ENCODE measurements around the gene PCDH9. TPM values are rescaled to one million over a fixed set of nuclear protein-coding genes. Genes with fewer than 3 reads are reported as not detected.

PCDH9 gene
- total and polyA plus RNA-seq, 2 of the 4 experiments (the other 2 are of a cell fraction): 2.2 to 10.2 TPM

DNA sequence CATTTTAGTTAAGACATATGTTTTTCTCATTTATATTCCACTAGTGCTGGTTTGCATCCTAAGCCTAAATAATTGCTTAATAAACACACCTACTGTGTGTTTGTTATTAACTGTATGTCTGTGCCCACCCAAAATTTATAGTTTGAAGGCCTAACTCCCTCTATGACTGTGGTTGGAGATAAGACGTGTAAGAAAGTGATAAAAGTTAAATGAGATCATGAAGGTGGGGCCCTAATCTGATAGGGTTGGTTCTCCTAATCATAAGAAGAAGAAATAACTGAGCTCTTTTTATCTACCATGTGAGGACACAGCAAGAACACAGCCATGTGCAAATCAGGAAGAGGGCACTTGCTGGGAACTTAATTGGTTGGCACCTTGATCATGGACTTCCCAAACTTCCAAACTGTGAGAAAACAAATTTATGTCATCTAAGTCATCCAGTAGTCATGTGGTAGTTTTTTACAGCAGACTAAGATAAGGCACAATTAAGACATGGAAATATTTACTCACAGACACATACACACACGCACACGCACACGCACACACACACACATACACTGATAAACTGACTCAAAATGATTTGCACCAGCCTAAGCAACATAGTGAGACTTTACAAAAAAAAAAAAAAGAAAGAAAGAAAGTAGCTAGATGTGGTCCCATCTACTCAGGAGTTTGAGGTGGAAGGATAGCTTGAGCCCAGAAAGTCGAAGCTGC lies 662.1 kb downstream of the PCDH9 start:
- H3K4me2 ChIP-seq (ENCODE audit: low read depth, low read length): no peak overlapping the region
- H2AK5ac ChIP-seq (ENCODE audit: low read depth, low read length): no peak overlapping the region
- H3K9me1 ChIP-seq (ENCODE audit: insufficient read depth, low read length): no peaks in the 10 kb centered on the region
- BruUV-seq (replicated peaks): no TSS peak
- ChIA-PET POLR2A (ENCODE audit: unreplicated experiment) (no interaction called here), CTCF (interaction anchor here (0.7 kb wide), 1 partner anchor 12 kb away, joined by 7 read pairs; no protein-coding TSS in a partner anchor)
- H3K23ac ChIP-seq (ENCODE audit: low read depth, low read length): no peak overlapping the region
- H3K14ac ChIP-seq (replicated peaks; ENCODE audit: low read depth, low read length): no peak overlapping the region
- WGBS, 2 experiments (ENCODE audit: extremely low coverage in 2 of 2, insufficient read length in 1 of 2): no CpG with 5 or more reads among the region's 5 CpGs
- no peaks in the 10 kb centered on the region for H3K27me3 ChIP-seq (ENCODE audit: control insufficient read depth, insufficient read depth, low read length)
- no peak overlapping the region for H4K8ac ChIP-seq (ENCODE audit: low read depth in 2 of 2, low read length in 2 of 2)
- no peak overlapping the region for H3K4me3 ChIP-seq (ENCODE audit: insufficient read depth, low read depth, low read length)
- H3K18ac ChIP-seq (ENCODE audit: low read depth, low read length): no peak overlapping the region
- no peak overlapping the region for H3K56ac ChIP-seq (ENCODE audit: extremely low read depth, insufficient read depth, low read length)
- no peak overlapping the region for H2BK20ac ChIP-seq (ENCODE audit: low read depth, low read length)
- H2BK5ac ChIP-seq (ENCODE audit: low read depth, low read length, poor library complexity, severe bottlenecking): no peak overlapping the region
- in situ Hi-C loops (cut with MboI; ENCODE audit: low sequenced_read_pairs): no loop called here
- no peak overlapping the region for H2AFZ ChIP-seq (replicated peaks; ENCODE audit: low read length, poor library complexity)
- intact Hi-C loops (cut with micrococcal nuclease): no loop called here
- no peaks in the 10 kb centered on the region for H3K9me3 ChIP-seq (ENCODE audit: control insufficient read depth, insufficient read depth, low read length)
- H2AK9ac ChIP-seq (replicated peaks; ENCODE audit: low read depth, low read length, poor library complexity): no peak overlapping the region
- no peak overlapping the region for H4K91ac ChIP-seq (ENCODE audit: insufficient read depth, low read depth, low read length)
- no peak overlapping the region for H4K5ac ChIP-seq (ENCODE audit: low read depth, low read length)
- TF ChIP-seq RAD21 (IDR thresholded peaks at IDR 0.05; ENCODE audit: low read length): no peak
- DNase-seq (no peak), ATAC-seq (ENCODE audit: low read depth) (no peak)
- no peak overlapping the region for H3K9ac ChIP-seq (ENCODE audit: low read depth, low read length)
- no peak overlapping the region for H3K4ac ChIP-seq (ENCODE audit: low read depth, low read length)
- H3K27ac ChIP-seq (ENCODE audit: insufficient read depth, low read length): no peak overlapping the region
- dilution Hi-C loops (cut with HindIII; ENCODE audit: low sequenced_read_pairs, unreplicated experiment): no loop called here
- H4K20me1 ChIP-seq (ENCODE audit: insufficient read depth, low read length): no peaks in the 10 kb centered on the region
- no peak overlapping the region for H2BK120ac ChIP-seq (ENCODE audit: low read depth, low read length)
- H3K79me1 ChIP-seq (ENCODE audit: low read depth in 1 of 2, low read length in 2 of 2): no peaks in the 10 kb centered on the region
- H3K4me1 ChIP-seq (ENCODE audit: control insufficient read depth, insufficient read depth, low read length): peaks cover 3% of the 10 kb centered on the region
- H3K36me3 ChIP-seq (ENCODE audit: control insufficient read depth, insufficient read depth, low read length): no peaks in the 10 kb centered on the region
- H2BK15ac ChIP-seq (ENCODE audit: low read depth, low read length): no peak overlapping the region

All from IMR-90 (cell line).